HG02884 (cell line): ENCODE results near the gene ADAM12.

Source experiments
- ATAC-seq: cut with Tn5 transposase; IDR thresholded peaks from one replicate; pipeline ENCODE4 v1.9.1; 2021; ENCODE audit warnings: mild to moderate bottlenecking, moderate library complexity; ENCODE audit not compliant: unreplicated experiment

ADAM12 gene

GRCh38 chr10:126218778-126219649, 169.3 kb downstream of the ADAM12 start:
- no peak for ATAC-seq

DNA sequence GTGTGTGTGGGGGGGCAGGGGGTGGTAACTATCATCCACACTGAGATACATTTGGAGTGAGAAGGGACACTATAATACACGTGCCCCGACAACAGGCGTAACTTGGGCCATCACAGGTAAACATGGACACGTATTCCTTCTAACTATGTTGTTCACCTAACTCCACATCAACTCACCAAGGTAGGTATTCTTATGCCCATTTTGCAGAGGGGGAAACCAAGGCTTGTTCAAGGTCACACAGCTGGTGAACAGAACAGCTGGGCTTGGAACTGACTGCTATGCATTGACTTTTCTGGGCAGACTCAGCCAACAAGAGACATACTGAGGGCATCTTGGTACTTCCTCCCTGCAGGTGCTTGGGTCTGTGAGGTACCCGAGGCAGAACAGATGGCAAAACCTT, 170.1 kb downstream of the ADAM12 start:
- ATAC-seq: no peak

- no peak for ATAC-seq
Measured at GRCh38 chr10:126216632-126216961, 171.7 kb downstream of the ADAM12 start.

- ATAC-seq: no peak
Measured at GRCh38 chr10:126215746-126216631, 172.3 kb downstream of the ADAM12 start.

DNA sequence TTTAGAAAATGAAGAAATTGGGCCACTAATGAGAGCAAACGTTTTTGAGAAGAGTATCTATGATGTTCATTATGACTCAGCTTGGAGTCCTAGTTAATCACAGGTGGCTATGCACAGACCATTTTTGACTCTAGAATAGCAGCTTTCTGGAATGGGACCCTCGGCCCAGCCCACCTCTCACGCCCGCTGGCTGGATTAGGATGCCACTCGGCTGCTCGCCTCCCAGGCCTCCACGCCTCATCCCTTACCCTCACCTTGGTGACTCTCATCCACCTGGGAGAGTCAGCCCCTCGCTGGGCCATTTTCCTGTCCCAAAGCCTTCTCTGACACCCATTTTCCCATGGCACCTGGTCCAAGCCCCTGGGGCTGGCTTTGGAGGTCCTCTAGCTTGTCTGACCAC, 173.6 kb downstream of the ADAM12 start:
- ATAC-seq: no peak

- ATAC-seq: no peak
Measured at GRCh38 chr10:126214021-126214420, 174.3 kb downstream of the ADAM12 start.

GRCh38 chr10:126212738-126213137, 175.5 kb downstream of the ADAM12 start:
- no peak for ATAC-seq

- no peak for ATAC-seq
Measured at GRCh38 chr10:126210051-126210651, 178.1 kb downstream of the ADAM12 start.

GRCh38 chr10:126209451-126209850, 178.8 kb downstream of the ADAM12 start:
- no peak for ATAC-seq

DNA sequence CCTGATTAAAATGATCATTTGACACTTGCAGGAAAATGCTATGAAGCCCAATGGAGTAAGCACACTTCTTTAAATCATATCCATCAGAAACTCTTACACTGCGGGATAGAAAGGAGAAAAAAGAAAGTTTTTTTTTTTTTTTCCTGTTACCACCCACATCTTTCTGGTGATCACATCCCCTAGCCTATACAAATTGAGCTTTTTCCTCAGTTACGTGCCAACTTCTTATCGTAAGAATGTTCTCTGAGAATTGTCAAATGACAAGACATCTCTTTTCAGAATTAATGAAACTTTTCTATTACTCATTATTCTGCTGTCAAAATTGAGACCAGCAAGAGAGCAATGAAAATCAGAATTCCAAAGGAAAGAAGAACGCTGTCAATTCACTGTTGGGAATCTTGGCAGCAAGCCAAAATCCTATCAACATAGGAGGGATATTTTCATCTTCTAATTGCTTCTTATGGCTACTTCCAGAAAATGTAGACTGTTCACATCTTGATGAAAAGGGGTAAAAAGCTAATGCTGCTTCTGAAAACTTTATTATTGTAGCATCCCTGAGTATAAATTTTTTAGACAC, 179.5 kb downstream of the ADAM12 start:
- ATAC-seq: no peak

DNA sequence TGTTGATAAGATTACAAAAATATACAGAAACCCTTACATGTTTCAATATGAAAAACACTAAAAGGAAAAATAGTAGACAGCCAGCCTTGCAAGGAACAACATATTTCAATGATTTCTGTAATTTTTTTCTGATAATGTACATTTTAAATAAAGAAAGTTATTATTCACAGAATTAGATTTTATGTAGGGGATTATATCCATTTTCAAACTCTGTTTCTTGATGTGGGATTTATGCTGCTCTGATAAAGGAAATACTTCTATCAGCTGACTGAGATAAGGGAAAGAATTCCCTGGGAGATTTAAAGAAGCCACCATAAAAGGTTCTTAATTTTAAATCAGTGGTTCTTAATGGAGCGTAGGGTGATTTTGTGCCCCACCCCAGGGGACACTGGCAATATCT, 180.4 kb downstream of the ADAM12 start:
- ATAC-seq: no peak

DNA sequence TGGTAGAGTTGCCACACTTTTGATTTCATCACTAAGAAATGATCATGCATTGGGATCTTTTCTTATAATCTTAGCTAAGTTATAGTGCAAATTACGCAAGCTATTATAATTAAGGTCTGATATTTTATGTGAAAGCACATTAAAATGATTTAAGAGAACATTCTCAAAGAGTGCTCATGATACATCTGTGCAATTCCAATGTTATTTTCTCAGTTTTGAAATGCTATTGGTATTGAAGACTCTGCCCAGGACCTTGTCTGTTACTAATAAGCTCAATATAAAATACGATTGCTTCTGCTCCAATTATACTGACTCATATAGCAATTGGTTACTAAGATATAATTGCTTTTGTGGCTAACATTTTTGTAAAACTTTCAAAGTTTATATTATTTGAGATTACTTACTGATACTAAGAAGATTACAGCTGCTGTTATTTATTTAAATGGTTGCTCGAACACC, 180.9 kb downstream of the ADAM12 start:
- no peak for ATAC-seq

GRCh38 chr10:126205486-126206205, 182.6 kb downstream of the ADAM12 start:
- ATAC-seq: no peak

DNA sequence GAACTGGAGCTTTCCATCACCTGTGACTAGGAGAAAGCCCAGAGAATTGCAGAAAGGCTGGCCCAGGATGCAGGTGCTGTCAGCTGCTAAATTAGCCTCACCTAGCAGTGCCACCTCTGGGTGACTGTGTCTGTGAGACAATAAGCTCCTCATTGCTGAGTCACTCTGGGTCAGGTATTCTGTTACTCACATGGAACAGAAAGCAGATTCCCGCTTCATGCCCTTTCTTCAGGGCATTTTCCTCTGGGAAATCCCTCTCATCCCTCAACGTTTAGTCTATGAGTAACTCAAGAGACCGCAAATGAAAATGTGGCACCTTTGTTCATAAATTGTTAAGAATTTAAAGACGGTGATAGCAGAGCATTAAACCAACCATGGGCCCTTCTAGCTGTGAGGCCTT, 184.0 kb downstream of the ADAM12 start:
- ATAC-seq: no peak

- no peak for ATAC-seq
Measured at GRCh38 chr10:126203746-126204145, 184.5 kb downstream of the ADAM12 start.

DNA sequence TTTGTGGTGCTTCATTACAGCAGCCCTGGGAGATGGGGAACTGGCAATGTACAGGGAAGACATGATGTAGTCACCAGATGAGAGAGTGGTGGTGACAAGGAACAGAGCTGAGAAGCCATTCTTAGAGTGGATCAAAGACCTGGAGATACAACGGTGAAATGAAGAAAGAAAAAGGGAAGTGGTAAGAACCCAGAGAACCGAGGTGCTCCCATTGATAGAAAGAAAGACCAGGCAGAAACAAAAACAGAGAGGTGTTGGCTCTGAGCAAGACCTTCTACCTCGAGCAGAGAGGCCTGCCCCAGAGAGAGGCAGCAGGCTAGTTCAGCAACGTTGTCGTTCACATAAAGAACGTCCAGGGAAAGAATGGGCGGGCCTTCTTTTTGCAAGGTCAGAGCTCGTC, 186.7 kb downstream of the ADAM12 start:
- no peak for ATAC-seq

- ATAC-seq: no peak
Measured at GRCh38 chr10:126199221-126199998, 188.9 kb downstream of the ADAM12 start.

DNA sequence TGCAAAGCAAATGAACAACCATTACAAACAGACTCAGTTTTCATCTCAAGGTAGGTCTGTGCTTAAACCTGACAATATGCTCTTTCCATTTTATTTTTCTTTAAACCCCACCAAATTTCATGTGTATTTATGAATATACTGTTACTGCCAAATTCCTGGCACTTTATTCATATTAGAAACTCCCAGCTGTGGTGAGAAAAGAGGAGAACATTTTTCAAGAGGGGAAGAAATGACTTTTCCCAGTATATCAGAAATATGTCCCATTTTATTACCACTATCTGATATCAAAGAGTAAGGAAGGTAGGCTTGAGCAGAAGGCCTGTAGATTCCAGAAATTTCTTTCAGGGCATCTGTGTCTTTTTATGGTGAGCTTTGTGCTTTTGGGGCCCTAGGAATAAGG, 189.6 kb downstream of the ADAM12 start:
- ATAC-seq: no peak

GRCh38 chr10:126197036-126197543, 191.2 kb downstream of the ADAM12 start:
- ATAC-seq: no peak

- no peak for ATAC-seq
Measured at GRCh38 chr10:126196281-126196680, 192.0 kb downstream of the ADAM12 start.
